Activated naive CD4-positive, alpha-beta T cell treated with anti-CD3 and anti-CD28 coated beads, Interleukin-2, amount 50 U/mL, for 24 hours (primary cell): ENCODE data around the gene GSTK1.

Source experiments
- H3K27ac Mint-ChIP-seq: one replicate; pipeline ENCODE4 v1.8.0; 2021; ENCODE audit warnings: mild to moderate bottlenecking, mixed read lengths
- H3K27me3 Mint-ChIP-seq: one replicate; pipeline ENCODE4 v1.8.0; 2021; ENCODE audit warnings: mixed read lengths
- H3K36me3 Mint-ChIP-seq: one replicate; pipeline ENCODE4 v1.8.0; 2021; ENCODE audit warnings: mixed read lengths
- H3K4me1 Mint-ChIP-seq: one replicate; pipeline ENCODE4 v1.8.0; 2021; ENCODE audit warnings: mixed read lengths
- H3K4me3 Mint-ChIP-seq: one replicate; pipeline ENCODE4 v1.8.0; 2021; ENCODE audit warnings: mild to moderate bottlenecking, mixed read lengths
- H3K9me3 Mint-ChIP-seq: one replicate; pipeline ENCODE4 v1.8.0; 2021; ENCODE audit warnings: mixed read lengths

The GSTK1 gene

DNA sequence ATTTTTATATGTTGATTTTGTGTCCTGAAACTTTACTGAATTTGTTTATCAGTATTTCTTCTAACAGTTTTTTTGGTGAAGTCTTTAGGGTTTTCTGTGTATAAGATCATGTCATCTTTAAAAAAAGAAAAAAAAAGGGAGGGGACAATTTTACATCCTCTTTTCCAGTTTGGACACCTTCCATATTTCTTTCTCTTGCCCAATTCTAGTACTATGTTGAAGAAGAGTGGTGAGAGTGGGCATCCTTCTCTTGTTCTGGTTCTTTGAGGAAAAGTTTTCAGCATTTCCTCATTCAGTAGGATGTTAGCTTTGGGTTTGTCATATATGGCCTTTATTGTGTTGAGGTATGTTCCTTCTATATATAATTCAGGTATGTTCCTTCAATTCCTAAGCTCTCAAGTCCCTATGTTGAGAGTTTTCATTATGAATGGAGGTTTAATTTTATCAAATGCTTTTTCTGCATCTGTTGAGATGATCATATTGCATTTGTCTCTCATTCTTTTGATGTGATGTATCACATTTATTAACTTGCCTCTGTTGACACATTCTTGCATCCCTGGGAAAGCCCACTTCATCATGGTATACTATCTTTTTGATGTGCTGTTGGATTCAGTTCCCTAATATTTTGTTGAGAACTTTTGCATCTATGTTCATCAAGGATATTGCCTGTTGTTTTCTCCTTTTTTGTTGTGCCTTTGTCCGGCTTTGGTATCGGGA, 29.3 kb upstream of the GSTK1 start:
- Mint-ChIP-seq H3K27ac (no peak overlapping the region), H3K9me3 (peaks cover 15% of the 10 kb centered on the region), H3K4me1 (no peaks in the 10 kb centered on the region), H3K27me3 (peaks cover 3% of the 10 kb centered on the region), H3K4me3 (no peak overlapping the region), H3K36me3 (peaks cover 11% of the 10 kb centered on the region)

DNA sequence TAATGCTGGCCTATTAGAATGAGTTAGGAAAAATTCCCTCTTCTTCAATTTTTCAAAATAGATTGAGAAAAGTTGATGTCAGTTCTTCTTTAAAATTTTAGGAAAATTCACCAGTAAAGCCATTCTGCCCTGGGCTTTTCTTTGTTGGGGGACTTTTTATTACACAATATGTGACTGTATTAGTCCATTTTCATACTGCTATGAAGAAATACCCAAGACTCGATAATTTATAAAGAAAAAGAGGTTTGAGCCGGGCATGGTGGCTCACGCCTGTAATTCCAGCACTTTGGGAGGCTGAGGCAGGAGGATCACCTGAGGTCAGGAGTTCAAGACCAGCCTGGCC, 28.7 kb upstream of the GSTK1 start:
- Mint-ChIP-seq H3K27me3 (peaks cover 3% of the 10 kb centered on the region), H3K4me3 (no peak overlapping the region), H3K4me1 (no peaks in the 10 kb centered on the region), H3K36me3 (peaks cover 11% of the 10 kb centered on the region), H3K27ac (no peak overlapping the region), H3K9me3 (peaks cover 15% of the 10 kb centered on the region)

DNA sequence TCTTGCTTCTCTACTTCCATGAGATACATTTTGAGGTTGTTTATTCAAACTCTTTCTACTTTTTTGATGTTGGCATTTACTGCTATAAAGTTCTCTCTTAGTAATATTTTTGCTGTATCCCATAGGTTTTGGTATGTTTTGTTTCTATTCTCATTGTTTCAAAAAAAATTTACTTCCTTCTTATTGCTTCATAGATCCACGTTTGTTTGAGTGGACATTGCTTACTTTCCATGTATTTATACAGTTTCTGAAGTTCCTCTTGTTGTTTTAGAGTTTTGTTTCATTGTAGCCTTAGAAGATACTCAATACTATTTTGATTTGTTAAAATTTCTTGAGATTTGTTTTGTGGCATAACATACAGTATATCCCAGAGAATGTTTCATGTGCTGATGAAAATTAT, 27.7 kb upstream of the GSTK1 start:
- H3K36me3 Mint-ChIP-seq, result peaks cover 11% of the 10 kb centered on the region
- no peak overlapping the region for H3K27ac Mint-ChIP-seq
- peaks cover 4% of the 10 kb centered on the region for H3K4me1 Mint-ChIP-seq
- peaks cover 15% of the 10 kb centered on the region for H3K9me3 Mint-ChIP-seq
- no peak overlapping the region for H3K4me3 Mint-ChIP-seq
- H3K27me3 Mint-ChIP-seq, result peaks cover 3% of the 10 kb centered on the region

DNA sequence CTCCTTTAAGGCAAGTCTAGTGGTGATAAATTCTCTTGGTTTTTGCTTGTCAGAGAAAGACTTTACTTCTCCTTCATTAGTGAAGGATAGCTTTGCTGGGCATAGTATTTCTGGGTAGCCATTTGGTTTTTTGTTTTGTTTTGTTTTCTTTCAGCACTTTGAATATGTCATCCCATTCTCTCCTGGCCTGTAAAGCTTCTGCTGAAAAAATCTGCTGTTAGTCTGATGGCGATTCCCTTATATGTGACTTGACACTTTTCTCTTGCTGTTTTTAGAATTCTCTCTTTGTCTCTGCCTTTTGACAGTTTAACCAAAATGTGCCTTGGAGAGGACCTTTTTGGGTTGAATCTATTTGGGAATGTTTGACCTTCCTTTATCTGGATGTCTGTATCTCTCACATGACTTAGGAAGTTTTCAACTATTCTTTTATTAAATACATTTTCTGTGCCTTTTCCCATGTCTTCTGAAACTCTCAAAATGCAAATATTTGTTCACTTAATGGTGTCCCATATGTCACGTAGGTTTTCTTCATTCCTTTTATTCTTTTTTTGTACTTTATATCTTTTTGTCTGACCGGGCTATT, 26.7 kb upstream of the GSTK1 start:
- Mint-ChIP-seq H3K27me3 (peaks cover 3% of the 10 kb centered on the region), H3K4me3 (no peak overlapping the region), H3K4me1 (peaks cover 11% of the 10 kb centered on the region), H3K9me3 (peaks cover 15% of the 10 kb centered on the region), H3K36me3 (peaks cover 11% of the 10 kb centered on the region), H3K27ac (no peak overlapping the region)

DNA sequence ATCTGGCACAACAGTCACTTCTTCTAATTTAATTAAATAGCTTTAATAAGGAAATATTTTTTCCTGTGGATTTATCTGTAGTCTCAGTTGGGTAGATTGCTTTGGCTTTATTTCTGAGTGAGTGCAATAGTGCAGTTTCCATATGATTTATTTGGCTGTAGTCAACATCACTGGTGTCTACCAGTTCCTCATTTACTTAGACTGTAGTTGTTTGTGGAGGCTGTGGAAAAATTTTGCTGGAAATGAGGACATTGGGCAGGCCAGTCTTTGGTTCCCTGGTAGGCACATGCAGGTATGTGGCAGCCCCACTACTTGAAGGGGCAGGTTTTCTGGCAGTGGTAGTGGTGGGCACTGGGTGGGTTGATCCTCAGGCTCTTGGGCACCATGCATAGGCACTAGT, 25.9 kb upstream of the GSTK1 start:
- Mint-ChIP-seq H3K4me1 (peaks cover 11% of the 10 kb centered on the region), H3K4me3 (no peak overlapping the region), H3K27me3 (peaks cover 3% of the 10 kb centered on the region), H3K36me3 (peaks cover 11% of the 10 kb centered on the region), H3K27ac (no peak overlapping the region), H3K9me3 (peaks cover 15% of the 10 kb centered on the region)

DNA sequence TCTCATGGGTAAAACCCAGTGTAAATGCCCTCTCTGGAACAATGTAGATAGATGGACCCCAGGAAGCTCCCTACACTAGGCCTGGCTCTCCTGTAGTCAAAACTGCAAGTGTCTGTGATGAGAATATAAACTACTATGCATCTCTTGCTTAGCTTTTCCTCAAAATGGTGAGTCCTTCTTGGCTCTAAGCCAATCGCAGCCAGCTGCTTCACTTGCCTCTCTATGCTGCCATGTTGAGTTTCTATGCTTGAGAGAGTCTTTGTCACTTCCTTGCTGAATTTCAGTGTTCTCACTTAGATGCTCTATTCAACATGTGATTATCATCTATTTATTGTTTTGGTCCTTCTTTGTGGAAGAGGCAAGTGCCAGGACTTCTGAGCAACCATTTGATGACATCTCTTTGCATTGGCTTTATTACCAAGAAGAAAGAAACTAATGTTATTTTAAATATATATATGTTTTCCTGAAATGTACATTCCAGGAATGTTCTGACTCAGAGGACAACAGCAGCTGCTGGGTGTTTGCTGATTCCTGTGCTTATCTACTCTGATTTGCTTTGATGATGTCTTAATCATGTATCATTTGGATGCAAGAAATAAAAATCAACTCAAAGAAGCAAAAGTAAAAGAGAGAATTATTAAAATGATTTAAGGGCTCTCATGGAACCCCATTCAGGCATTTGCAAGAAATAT, 24.8 kb upstream of the GSTK1 start:
- H3K36me3 Mint-ChIP-seq, result peaks cover 11% of the 10 kb centered on the region
- peaks cover 15% of the 10 kb centered on the region for H3K9me3 Mint-ChIP-seq
- H3K4me3 Mint-ChIP-seq, result no peak overlapping the region
- H3K4me1 Mint-ChIP-seq, result peaks cover 12% of the 10 kb centered on the region
- peaks cover 3% of the 10 kb centered on the region for H3K27me3 Mint-ChIP-seq
- H3K27ac Mint-ChIP-seq, result no peak overlapping the region

DNA sequence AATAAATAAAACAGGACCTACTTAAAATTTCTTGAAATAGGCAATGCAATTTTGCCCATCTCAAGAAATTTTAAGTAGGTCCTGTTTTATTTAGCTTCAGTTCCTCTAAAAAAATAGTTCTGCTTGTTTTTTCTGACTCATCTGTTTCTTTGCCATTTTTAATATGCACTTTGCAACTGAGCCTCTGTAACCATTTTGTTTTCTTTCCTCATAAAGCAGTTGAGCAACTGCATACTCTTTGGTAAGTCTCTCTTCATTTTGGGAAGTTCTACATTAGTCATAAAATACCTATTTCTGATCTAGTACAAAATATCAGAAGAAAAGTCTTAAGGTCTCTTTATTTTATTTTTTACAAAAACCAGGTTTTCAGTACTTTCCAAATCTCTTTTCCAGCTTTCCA, 23.4 kb upstream of the GSTK1 start:
- peaks cover 11% of the 10 kb centered on the region for H3K36me3 Mint-ChIP-seq
- no peak overlapping the region for H3K27ac Mint-ChIP-seq
- H3K4me1 Mint-ChIP-seq, result peaks cover 25% of the 10 kb centered on the region
- peaks cover 3% of the 10 kb centered on the region for H3K27me3 Mint-ChIP-seq
- H3K4me3 Mint-ChIP-seq, result no peak overlapping the region
- H3K9me3 Mint-ChIP-seq, result peaks cover 15% of the 10 kb centered on the region

DNA sequence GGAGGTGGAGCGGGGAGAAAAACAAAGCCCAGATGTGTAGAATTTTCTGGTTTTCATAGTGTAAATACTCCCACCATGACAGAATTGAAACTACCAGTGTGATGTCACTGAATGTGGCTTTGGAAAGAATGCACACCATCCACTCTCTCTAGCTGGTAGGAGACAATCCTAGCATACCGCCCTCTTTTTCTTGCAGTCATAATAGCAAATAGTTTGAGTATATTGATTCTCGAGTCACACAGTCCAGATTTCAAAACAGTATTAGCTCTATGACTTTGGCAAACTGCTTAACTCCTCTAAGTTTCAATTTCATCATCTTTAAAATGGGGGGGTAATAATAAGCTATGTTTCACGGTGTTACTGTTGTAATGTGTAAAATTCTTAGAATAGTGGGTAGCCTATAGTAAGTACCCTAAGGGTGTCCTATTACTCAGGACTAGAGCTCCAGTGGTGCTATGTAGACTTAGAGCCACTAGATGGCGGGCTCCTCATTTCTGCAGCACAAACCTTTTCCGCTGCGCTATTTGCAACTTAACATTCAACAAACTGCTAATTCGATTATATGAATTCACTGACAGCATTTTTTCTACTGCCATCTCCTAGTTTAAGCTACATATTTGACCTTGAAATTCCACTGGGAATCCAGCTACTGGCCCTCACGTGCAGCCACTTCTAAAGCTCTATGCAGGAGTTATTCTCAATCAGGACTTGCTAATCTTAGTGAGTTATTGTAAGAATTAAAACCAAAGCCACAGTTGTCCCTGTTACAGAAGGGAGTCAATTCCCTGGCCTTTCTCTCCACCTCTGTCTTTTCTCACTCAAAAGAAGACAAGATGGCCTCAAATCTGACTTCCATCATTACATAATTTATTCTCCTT, 22.7 kb upstream of the GSTK1 start:
- no peak overlapping the region for H3K27ac Mint-ChIP-seq
- H3K27me3 Mint-ChIP-seq, result peaks cover 2% of the 10 kb centered on the region
- H3K36me3 Mint-ChIP-seq, result peaks cover 11% of the 10 kb centered on the region
- peaks cover 15% of the 10 kb centered on the region for H3K9me3 Mint-ChIP-seq
- H3K4me1 Mint-ChIP-seq, result peaks cover 32% of the 10 kb centered on the region
- no peak overlapping the region for H3K4me3 Mint-ChIP-seq

DNA sequence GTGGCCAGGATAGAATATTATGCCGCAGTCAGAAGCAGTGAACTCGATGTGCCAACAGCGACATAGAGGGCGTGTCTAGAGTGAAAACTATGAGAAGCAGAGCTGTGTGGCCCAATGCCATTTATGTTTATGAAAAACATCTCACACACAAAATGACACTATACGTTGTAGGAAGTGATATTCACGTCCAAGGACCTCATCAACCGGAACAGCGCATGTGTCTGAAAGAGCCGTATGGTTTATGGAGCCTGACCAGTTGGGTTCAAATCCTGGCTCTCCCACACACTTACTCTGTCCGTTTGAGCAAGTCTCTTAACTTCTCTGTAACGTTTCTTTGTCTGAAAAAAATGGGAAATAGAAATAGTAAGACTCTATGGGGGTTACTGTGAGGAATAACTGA, 20.9 kb upstream of the GSTK1 start:
- Mint-ChIP-seq H3K9me3 (no peaks in the 10 kb centered on the region), H3K4me3 (no peak overlapping the region), H3K4me1 (peaks cover 50% of the 10 kb centered on the region), H3K27me3 (no peaks in the 10 kb centered on the region), H3K27ac (no peak overlapping the region), H3K36me3 (no peaks in the 10 kb centered on the region)

DNA sequence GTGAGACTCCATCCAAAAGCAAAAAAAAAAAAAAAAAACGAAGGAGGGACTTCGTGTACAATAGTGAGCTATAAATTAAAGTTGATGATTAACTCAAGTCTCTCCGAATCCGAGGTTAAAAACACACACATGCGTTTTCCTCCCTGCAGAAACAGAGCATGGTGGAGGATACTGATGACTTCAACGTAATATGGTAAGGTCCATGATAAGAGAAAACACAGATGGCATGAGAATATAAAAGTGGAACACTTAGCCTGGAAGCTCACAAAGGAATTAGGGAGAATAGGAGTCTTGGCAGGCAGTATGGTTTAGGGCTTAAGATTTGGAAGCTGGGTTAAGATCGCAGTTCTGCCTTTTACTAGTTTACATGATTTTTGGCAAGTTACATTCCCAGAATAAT, 20.1 kb upstream of the GSTK1 start:
- Mint-ChIP-seq H3K4me3 (no peak overlapping the region), H3K4me1 (peaks cover 58% of the 10 kb centered on the region), H3K27me3 (no peaks in the 10 kb centered on the region), H3K36me3 (no peaks in the 10 kb centered on the region), H3K9me3 (peaks cover 1% of the 10 kb centered on the region), H3K27ac (no peak overlapping the region)

DNA sequence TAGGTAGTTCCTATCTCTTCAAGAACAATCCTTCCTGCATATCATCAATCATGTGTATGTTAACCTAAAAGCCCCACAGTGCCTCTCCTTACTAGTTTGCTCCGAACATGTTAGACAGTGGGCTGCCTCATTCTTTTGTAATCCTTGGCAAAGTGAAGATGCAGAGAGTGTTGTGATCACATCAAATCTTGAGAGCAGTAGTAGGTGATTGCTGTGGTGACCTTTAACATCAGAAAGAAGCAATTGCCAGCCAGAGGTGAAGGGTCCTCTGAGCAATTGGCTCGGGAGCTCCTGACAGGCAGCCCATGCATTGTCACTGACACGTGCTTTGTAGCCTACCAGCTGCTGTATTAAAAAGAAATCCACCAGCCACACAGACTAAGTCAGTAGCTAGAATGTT, 19.6 kb upstream of the GSTK1 start:
- H3K4me1 Mint-ChIP-seq, result peaks cover 63% of the 10 kb centered on the region
- H3K27ac Mint-ChIP-seq, result no peak overlapping the region
- H3K4me3 Mint-ChIP-seq, result no peak overlapping the region
- H3K36me3 Mint-ChIP-seq, result no peaks in the 10 kb centered on the region
- no peaks in the 10 kb centered on the region for H3K27me3 Mint-ChIP-seq
- H3K9me3 Mint-ChIP-seq, result peaks cover 5% of the 10 kb centered on the region

DNA sequence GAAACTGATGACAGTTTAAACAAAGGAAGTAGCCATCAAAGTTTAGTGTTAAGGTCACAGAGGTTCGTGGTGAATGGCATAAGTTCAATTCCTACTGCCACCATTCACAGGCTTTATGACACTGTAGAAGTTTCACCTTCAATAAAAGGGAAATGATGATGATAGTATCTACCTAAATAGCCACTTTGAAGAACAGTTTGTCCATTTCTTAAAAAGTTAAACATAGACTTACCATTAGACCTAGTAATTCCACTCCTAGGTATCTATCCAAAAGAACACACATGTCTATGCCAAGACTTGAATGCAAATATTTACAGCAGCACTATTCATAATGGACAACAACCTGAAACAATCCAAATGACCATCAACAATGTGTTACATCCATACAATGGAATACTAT, 18.9 kb upstream of the GSTK1 start:
- Mint-ChIP-seq H3K36me3 (peaks cover 5% of the 10 kb centered on the region), H3K27ac (peak overlapping the region; percentile 53), H3K4me3 (no peak overlapping the region), H3K9me3 (peaks cover 10% of the 10 kb centered on the region), H3K4me1 (peaks cover 70% of the 10 kb centered on the region), H3K27me3 (no peaks in the 10 kb centered on the region)

DNA sequence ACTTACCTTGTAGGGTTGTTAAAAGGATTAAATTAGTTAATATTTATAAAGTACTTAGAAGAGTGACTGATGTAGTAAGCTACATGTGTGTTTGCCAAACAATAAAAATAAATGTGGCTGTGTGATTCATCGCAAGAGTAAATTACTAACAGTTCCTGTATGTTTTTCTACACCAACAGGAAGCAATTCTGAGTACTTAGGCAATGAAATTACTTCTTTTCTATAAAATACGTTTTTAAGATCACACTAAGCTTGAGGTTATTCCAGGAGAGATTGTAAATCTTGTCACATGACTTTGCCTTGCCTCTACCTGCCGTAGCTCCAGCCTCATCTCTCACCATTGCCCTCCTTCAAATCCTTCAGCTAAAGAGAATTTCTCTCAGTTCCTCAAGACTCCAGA, 18.1 kb upstream of the GSTK1 start:
- H3K9me3 Mint-ChIP-seq, result peaks cover 17% of the 10 kb centered on the region
- H3K36me3 Mint-ChIP-seq, result peaks cover 5% of the 10 kb centered on the region
- peak overlapping the region; percentile 74 for H3K27ac Mint-ChIP-seq
- H3K4me3 Mint-ChIP-seq, result peak overlapping the region; percentile 37
- H3K4me1 Mint-ChIP-seq, result peaks cover 78% of the 10 kb centered on the region
- H3K27me3 Mint-ChIP-seq, result no peaks in the 10 kb centered on the region

DNA sequence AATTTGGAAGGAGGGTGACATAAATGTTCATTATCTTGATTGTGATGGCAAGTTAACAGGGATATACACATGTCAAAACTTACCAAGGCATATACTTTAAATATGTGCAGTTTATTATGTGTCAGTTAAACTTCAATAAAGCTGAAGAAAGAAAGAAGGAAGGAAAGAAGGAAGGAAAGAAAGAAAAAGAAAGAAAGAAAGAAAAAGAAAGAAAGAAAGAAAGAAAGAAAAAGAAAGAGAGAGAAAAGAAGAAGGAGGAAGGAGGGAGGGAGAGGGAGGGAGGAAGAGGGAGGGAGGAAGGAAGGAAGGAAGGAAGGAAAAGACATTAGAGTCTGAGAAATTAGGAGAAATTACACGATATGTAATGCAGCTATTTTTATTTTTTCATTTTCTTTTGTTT, 15.9 kb upstream of the GSTK1 start:
- H3K27ac Mint-ChIP-seq, result peak overlapping the region; percentile 47

DNA sequence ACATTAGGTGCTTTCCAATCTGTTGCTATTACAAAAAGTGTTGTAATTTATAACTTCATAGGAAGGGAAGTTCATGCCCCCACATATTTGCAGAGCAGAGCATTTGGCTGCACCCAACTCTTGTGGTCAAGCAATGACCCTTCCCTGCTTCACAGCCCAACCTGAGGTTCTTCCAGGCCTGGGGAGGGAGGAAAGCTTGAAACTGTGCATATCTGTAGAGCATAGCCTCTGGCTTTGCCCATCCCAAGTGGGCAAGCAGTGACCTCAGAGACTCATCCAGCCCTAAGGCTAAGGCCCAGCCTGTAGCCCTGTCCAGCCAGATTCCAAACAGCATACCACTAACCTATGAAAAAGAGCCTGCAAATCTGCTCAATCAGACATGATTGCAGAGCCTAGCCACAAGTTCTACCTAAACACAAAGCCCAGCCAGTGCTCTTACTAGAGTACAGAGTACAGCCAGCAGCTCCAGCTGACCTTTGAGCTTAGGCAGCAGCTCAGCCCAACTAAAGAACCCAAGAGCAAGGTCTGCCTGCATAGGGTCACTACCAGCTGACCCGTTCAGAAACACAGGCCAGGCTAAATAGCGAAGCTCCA, 14.4 kb upstream of the GSTK1 start:
- H3K27ac Mint-ChIP-seq, result peak overlapping the region; percentile 81
- H3K27me3 Mint-ChIP-seq, result no peaks in the 10 kb centered on the region
- no peak overlapping the region for H3K4me3 Mint-ChIP-seq
- peaks cover 97% of the 10 kb centered on the region for H3K4me1 Mint-ChIP-seq
- H3K9me3 Mint-ChIP-seq, result peaks cover 22% of the 10 kb centered on the region
- peaks cover 16% of the 10 kb centered on the region for H3K36me3 Mint-ChIP-seq

More for the DNA sequence above, 15.9 kb upstream of the GSTK1 start:
- Mint-ChIP-seq H3K36me3 (peaks cover 7% of the 10 kb centered on the region), H3K4me1 (peaks cover 89% of the 10 kb centered on the region), H3K4me3 (no peak overlapping the region), H3K27me3 (no peaks in the 10 kb centered on the region), H3K9me3 (peaks cover 19% of the 10 kb centered on the region)
